IPS-NIHi7 (cell line): Measurements from ENCODE around the gene RSF1.
"Not testable (repeated sequence)": the region's sequence is repeated elsewhere in the genome, so short reads cannot be mapped to it uniquely, and the experiment has no call there.

Source experiments
- DNase-seq: peaks from one replicate; pipeline ENCODE4 v3.0.0; 2012; ENCODE audit warnings: mixed read lengths; ENCODE audit errors: extremely low spot score

RSF1 gene

GRCh38 chr11:77820565-77821348 lies at the start of gene RSF1, which contains the start of gene AAMDC:
RSF1 (minus strand) TSS chr11:77820722; CDS start chr11:77820714, 8 bp downstream.
AAMDC (plus strand) TSS chr11:77821144; CDS start chr11:77842497, 21,353 bp downstream.
- peak; percentile 95 for DNase-seq

- DNase-seq: no peak
These were observed 48.2 kb upstream of the RSF1 start for GRCh38 chr11:77868744-77869143.

GRCh38 chr11:77866336-77866735 lies 45.8 kb upstream of the RSF1 start:
- DNase-seq: no peak

- DNase-seq: no peak
These were observed 45.3 kb upstream of the RSF1 start for GRCh38 chr11:77865805-77866204.

- not testable (repeated sequence) for DNase-seq
These were observed 40.9 kb upstream of the RSF1 start for GRCh38 chr11:77861444-77861843.

GRCh38 chr11:77857906-77858457 lies 37.5 kb upstream of the RSF1 start:
- not testable (repeated sequence) for DNase-seq

GRCh38 chr11:77854838-77855237 lies 34.3 kb upstream of the RSF1 start:
- no peak for DNase-seq

- no peak for DNase-seq
These were observed 31.0 kb upstream of the RSF1 start for GRCh38 chr11:77851503-77851902.

GRCh38 chr11:77843700-77844099 lies 23.2 kb upstream of the RSF1 start:
- DNase-seq: not testable (repeated sequence)

- DNase-seq: no peak
These were observed 22.1 kb upstream of the RSF1 start for GRCh38 chr11:77842441-77843121.

- DNase-seq: no peak
These were observed 12.8 kb upstream of the RSF1 start for GRCh38 chr11:77833302-77833701.

- DNase-seq: no peak
These were observed 8.4 kb upstream of the RSF1 start for GRCh38 chr11:77828926-77829325.

GRCh38 chr11:77823775-77824174 lies 3.3 kb upstream of the RSF1 start:
- DNase-seq: no peak

GRCh38 chr11:77822126-77822525 lies 1.6 kb upstream of the RSF1 start:
- DNase-seq: not testable (repeated sequence)

- DNase-seq: peak; percentile 24
These were observed 878 bp upstream of the RSF1 start for GRCh38 chr11:77821349-77821851.

GRCh38 chr11:77819921-77820564 lies 479 bp downstream of the RSF1 start:
- DNase-seq: peak; percentile 67

GRCh38 chr11:77819411-77819920 lies 1.1 kb downstream of the RSF1 start:
- DNase-seq: peak; percentile 87

GRCh38 chr11:77815459-77815858 lies 5.1 kb downstream of the RSF1 start:
- DNase-seq: no peak

GRCh38 chr11:77814848-77815247 lies 5.7 kb downstream of the RSF1 start:
- no peak for DNase-seq

GRCh38 chr11:77813256-77813655 lies 7.3 kb downstream of the RSF1 start:
- DNase-seq: no peak

GRCh38 chr11:77806993-77807392 lies 13.5 kb downstream of the RSF1 start:
- no peak for DNase-seq

GRCh38 chr11:77806415-77806814 lies 14.1 kb downstream of the RSF1 start:
- DNase-seq: no peak
